H1 (cell line): ENCODE results near the gene LHPP.

Experiments used
- CEBPB ChIP-seq: IDR thresholded peaks from 2 replicates; pipeline ENCODE4 v1.6.1; 2012; ENCODE audit warnings: low read depth, low read length
- CREB1 ChIP-seq: IDR thresholded peaks from 2 replicates; pipeline ENCODE4 v1.6.1; 2012; ENCODE audit warnings: inconsistent platforms
- CTCF ChIP-seq, 3 experiments: IDR thresholded peaks; 1 replicate in 2 of 3; 2 replicates in 1 of 3; pipeline versions ENCODE4 v1.5.1 to v1.6.1; 2011; ENCODE audit warnings: low read length in 3 of 3, mild to moderate bottlenecking in 3 of 3, inconsistent platforms in 2 of 3, low read depth in 1 of 3, moderate library complexity in 1 of 3; ENCODE audit not compliant: insufficient read depth in 1 of 3; ENCODE audit errors: control extremely low read depth in 1 of 3
- EGR1 ChIP-seq: IDR thresholded peaks from 2 replicates; pipeline ENCODE4 v1.6.1; 2011; ENCODE audit warnings: low read depth, low read length, borderline replicate concordance
- SP2 ChIP-seq: IDR thresholded peaks from 2 replicates; pipeline ENCODE4 v1.6.1; 2012; ENCODE audit warnings: mild to moderate bottlenecking, low read length, inconsistent platforms
- TAF1 ChIP-seq: IDR thresholded peaks from 2 replicates; pipeline ENCODE4 v1.6.1; 2011; ENCODE audit warnings: mild to moderate bottlenecking, low read depth, low read length

GRCh38 chr10:124551755-124552154 lies 90.1 kb downstream of the LHPP start:
- TF ChIP-seq SP2 = no peak
- TF ChIP-seq CTCF (IDR thresholded peaks at IDR 0.05; ENCODE audit: control extremely low read depth in 1 of 3, insufficient read depth in 1 of 3, low read depth in 1 of 3, low read length in 3 of 3) = no peak
- TF ChIP-seq EGR1 = no peak
- no peak for TF ChIP-seq TAF1
- TF ChIP-seq CREB1 = no peak
- TF ChIP-seq CEBPB = no peak
